ENCODE results near the gene DGKG.

DGKG gene

GRCh38 chr3:186236357-186237020, 125.5 kb downstream of the DGKG start:
- DNase-seq: no peak

- no peak for DNase-seq
Observed at GRCh38 chr3:186235554-186235953, 126.5 kb downstream of the DGKG start.

- no peak for DNase-seq
Observed at GRCh38 chr3:186234152-186234551, 127.9 kb downstream of the DGKG start.

GRCh38 chr3:186226482-186226881, 135.6 kb downstream of the DGKG start:
- DNase-seq: no peak

GRCh38 chr3:186225603-186226002, 136.4 kb downstream of the DGKG start:
- DNase-seq: no peak

- no peak for DNase-seq
Observed at GRCh38 chr3:186224041-186224610, 137.9 kb downstream of the DGKG start.

- no peak for DNase-seq
Observed at GRCh38 chr3:186223476-186223875, 138.6 kb downstream of the DGKG start.

- DNase-seq: no peak
Observed at GRCh38 chr3:186221760-186222378, 140.2 kb downstream of the DGKG start.

- DNase-seq: no peak
Observed at GRCh38 chr3:186220911-186221645, 141.0 kb downstream of the DGKG start.

GRCh38 chr3:186220365-186220764, 141.7 kb downstream of the DGKG start:
- DNase-seq: no peak

GRCh38 chr3:186219211-186219638, 142.8 kb downstream of the DGKG start:
- DNase-seq: no peak

- no peak for DNase-seq
Observed at GRCh38 chr3:186218421-186218820, 143.6 kb downstream of the DGKG start.

- no peak for DNase-seq
Observed at GRCh38 chr3:186217820-186218164, 144.2 kb downstream of the DGKG start.

- no peak for DNase-seq
Observed at GRCh38 chr3:186216900-186217819, 144.9 kb downstream of the DGKG start.

GRCh38 chr3:186214670-186215069, 147.4 kb downstream of the DGKG start:
- DNase-seq: no peak

GRCh38 chr3:186213946-186214345, 148.1 kb downstream of the DGKG start:
- no peak for DNase-seq

- DNase-seq: no peak
Observed at GRCh38 chr3:186212611-186213010, 149.4 kb downstream of the DGKG start.

- DNase-seq: no peak
Observed at GRCh38 chr3:186210852-186211500, 151.1 kb downstream of the DGKG start.

- no peak for DNase-seq
Observed at GRCh38 chr3:186209810-186210752, 152.0 kb downstream of the DGKG start.

- DNase-seq: no peak
Observed at GRCh38 chr3:186208296-186208989, 153.6 kb downstream of the DGKG start.
